ENCODE measurements around the gene RYR3.

The RYR3 gene

GRCh38 chr15:33310481-33311311, at the start of gene RYR3:
TSS of gene RYR3 (plus strand) at chr15:33310967. CDS start at chr15:33311046, 79 bp downstream.
- DNase-seq = no peak

- DNase-seq = no peak
Observed at GRCh38 chr15:33262306-33262705, 48.5 kb upstream of the RYR3 start.

GRCh38 chr15:33277689-33278088, 33.1 kb upstream of the RYR3 start:
- no peak for DNase-seq

GRCh38 chr15:33278816-33279612, 31.8 kb upstream of the RYR3 start:
- DNase-seq = no peak

- DNase-seq = no peak
Observed at GRCh38 chr15:33279613-33280205, 31.1 kb upstream of the RYR3 start.

GRCh38 chr15:33282226-33283020, 28.3 kb upstream of the RYR3 start:
- no peak for DNase-seq

- no peak for DNase-seq
Observed at GRCh38 chr15:33283576-33283975, 27.2 kb upstream of the RYR3 start.

- DNase-seq = no peak
Observed at GRCh38 chr15:33284336-33284735, 26.4 kb upstream of the RYR3 start.

GRCh38 chr15:33292717-33293307, 18.0 kb upstream of the RYR3 start:
- peak; percentile 15 for DNase-seq

GRCh38 chr15:33293713-33294334, 16.9 kb upstream of the RYR3 start:
- no peak for DNase-seq

GRCh38 chr15:33296050-33296449, 14.7 kb upstream of the RYR3 start:
- DNase-seq = no peak

GRCh38 chr15:33296856-33297255, 13.9 kb upstream of the RYR3 start:
- DNase-seq = no peak

GRCh38 chr15:33298631-33299030, 12.1 kb upstream of the RYR3 start:
- DNase-seq = no peak

GRCh38 chr15:33304924-33305323, 5.8 kb upstream of the RYR3 start:
- no peak for DNase-seq

GRCh38 chr15:33309602-33310276, 1.0 kb upstream of the RYR3 start:
- DNase-seq = no peak

GRCh38 chr15:33311312-33311971, 675 bp downstream of the RYR3 start:
- DNase-seq = no peak

- DNase-seq = no peak
Observed at GRCh38 chr15:33313491-33313890, 2.7 kb downstream of the RYR3 start.

GRCh38 chr15:33314069-33314468, 3.3 kb downstream of the RYR3 start:
- DNase-seq = no peak

GRCh38 chr15:33315044-33315443, 4.3 kb downstream of the RYR3 start:
- DNase-seq = no peak

GRCh38 chr15:33317896-33318295, 7.1 kb downstream of the RYR3 start:
- DNase-seq = no peak

- DNase-seq = no peak
Observed at GRCh38 chr15:33320017-33320416, 9.2 kb downstream of the RYR3 start.
